KMS-11 (cell line): Measurements from ENCODE around the gene RAET1L.

Experiments used
- H2AFZ ChIP-seq: fragments of 200-600 bp; sonication (generic); 2 replicates; pipeline ENCODE4 v1.6.1; 2016; ENCODE audit warnings: antibody characterized with exemption, mixed run types, low read depth
- H3K27ac ChIP-seq: fragments of 200-600 bp; sonication (generic); 2 replicates; pipeline ENCODE4 v1.6.1; 2016; ENCODE audit warnings: mild to moderate bottlenecking, mixed run types
- H3K27me3 ChIP-seq: fragments of 200-600 bp; sonication (generic); 2 replicates; pipeline ENCODE4 v1.6.1; 2017; ENCODE audit warnings: mild to moderate bottlenecking, low read depth, mixed run types, moderate library complexity; ENCODE audit not compliant: insufficient read depth
- H3K36me3 ChIP-seq: fragments of 200-600 bp; sonication (generic); 2 replicates; pipeline ENCODE4 v1.6.1; 2017; ENCODE audit warnings: mild to moderate bottlenecking, mixed run types; ENCODE audit not compliant: insufficient read depth
- H3K4me1 ChIP-seq: fragments of 200-600 bp; sonication (generic); 2 replicates; pipeline ENCODE4 v1.6.1; 2016; ENCODE audit warnings: mild to moderate bottlenecking, low read depth, mixed run types; ENCODE audit not compliant: poor library complexity, severe bottlenecking
- H3K4me2 ChIP-seq: fragments of 200-600 bp; sonication (generic); 2 replicates; pipeline ENCODE4 v1.7.0; 2016; ENCODE audit warnings: mild to moderate bottlenecking, mixed run types
- H3K4me3 ChIP-seq: fragments of 200-600 bp; sonication (generic); IDR thresholded peaks from 2 replicates; pipeline ENCODE4 v1.6.1; 2017; ENCODE audit warnings: low read depth, low read length, mixed read lengths; ENCODE audit not compliant: insufficient read depth
- H3K79me2 ChIP-seq: fragments of 200-600 bp; sonication (generic); 2 replicates; pipeline ENCODE4 v1.6.1; 2016; ENCODE audit warnings: low read depth, mixed run types; ENCODE audit not compliant: insufficient read depth
- H3K9ac ChIP-seq: fragments of 200-600 bp; sonication (generic); 2 replicates; pipeline ENCODE4 v1.6.1; 2016; ENCODE audit warnings: mild to moderate bottlenecking, mixed run types
- H4K20me1 ChIP-seq: fragments of 200-600 bp; sonication (generic); 2 replicates; pipeline ENCODE4 v1.6.1; 2016; ENCODE audit warnings: mild to moderate bottlenecking, mixed run types; ENCODE audit not compliant: insufficient read depth
- CTCF ChIP-seq: fragments of 200-600 bp; sonication (generic); conservative IDR thresholded peaks from 2 replicates; pipeline ENCODE4 v1.6.1; 2017; ENCODE audit warnings: low read depth, mild to moderate bottlenecking, antibody characterized with exemption, low read length, moderate library complexity, mixed read lengths

RAET1L gene

DNA sequence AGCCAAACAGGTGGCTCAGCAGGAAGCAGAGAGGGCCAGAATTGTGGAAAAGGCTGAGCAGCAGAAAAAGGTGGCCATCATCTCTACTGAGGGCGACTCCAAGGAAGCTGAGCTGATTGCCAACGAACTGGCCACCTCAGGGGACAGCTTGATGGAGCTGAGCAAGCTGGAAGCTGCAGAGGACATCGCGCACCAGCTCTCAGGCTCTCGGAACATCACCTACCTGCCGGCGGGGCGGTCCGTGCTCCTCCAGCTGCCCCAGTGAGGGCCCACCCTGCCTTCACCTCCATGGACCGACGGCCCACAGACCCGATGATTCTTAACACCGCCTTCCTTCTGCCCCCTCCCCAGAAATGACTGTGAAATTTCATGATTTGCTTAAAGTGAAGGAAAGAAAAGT lies 17.8 kb upstream of the RAET1L start:
- Histone ChIP-seq H2AFZ (no peak overlapping the region), H3K4me3 (no peak overlapping the region), H3K4me2 (no peak overlapping the region), H3K9ac (no peak overlapping the region), H3K79me2 (no peaks in the 10 kb centered on the region), H3K27me3 (no peaks in the 10 kb centered on the region), H3K4me1 (no peaks in the 10 kb centered on the region), H3K27ac (no peak overlapping the region), H3K36me3 (no peaks in the 10 kb centered on the region), H4K20me1 (no peaks in the 10 kb centered on the region)
- TF ChIP-seq CTCF = no peak

DNA sequence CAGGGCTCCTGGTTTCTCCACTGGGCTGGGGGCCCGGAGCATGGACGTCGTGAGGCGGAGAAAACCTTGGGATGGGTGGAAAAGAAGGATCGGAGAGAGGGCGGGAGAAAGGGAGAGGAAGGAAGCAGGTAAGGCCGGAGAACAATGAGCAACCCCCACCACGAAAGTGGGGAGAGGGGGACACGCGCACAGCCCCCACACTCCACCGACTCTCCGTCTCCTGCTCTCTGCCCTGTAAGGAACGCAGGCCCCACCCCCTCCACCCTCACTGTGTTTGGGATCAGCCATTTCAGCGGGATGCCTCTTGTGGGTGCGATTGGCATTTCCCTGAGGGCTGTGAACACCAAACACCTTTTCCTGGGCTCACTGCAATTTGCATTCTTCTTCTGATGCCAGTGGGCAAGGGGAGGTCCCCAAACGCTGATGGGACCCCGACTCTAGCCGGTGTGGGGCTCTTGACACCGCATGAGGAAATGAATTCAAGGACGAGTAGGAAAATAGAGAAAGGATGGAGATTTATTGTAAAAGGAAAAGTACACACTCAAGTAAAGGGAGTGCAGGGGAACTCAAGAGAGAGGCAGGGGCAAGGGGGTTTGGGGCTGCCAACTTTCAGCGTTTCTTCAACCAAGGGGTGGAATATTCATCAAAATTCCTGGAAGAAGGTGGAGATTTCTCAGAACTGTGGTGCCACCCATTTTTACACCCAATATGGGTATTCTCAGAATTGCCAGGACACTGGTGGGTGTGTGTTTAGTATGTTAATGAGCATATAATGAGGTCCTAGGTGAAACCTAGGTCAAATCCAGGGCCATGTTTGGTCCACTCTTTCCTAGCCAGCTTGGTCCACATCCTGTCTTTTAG lies 13.1 kb upstream of the RAET1L start:
- H2AFZ ChIP-seq = no peak overlapping the region
- H3K4me3 ChIP-seq = no peak overlapping the region
- no peaks in the 10 kb centered on the region for H3K36me3 ChIP-seq
- H3K27me3 ChIP-seq = no peaks in the 10 kb centered on the region
- no peaks in the 10 kb centered on the region for H3K4me1 ChIP-seq
- no peaks in the 10 kb centered on the region for H3K79me2 ChIP-seq
- H3K9ac ChIP-seq = no peak overlapping the region
- no peak overlapping the region for H3K4me2 ChIP-seq
- TF ChIP-seq CTCF = no peak
- no peaks in the 10 kb centered on the region for H4K20me1 ChIP-seq
- no peak overlapping the region for H3K27ac ChIP-seq

DNA sequence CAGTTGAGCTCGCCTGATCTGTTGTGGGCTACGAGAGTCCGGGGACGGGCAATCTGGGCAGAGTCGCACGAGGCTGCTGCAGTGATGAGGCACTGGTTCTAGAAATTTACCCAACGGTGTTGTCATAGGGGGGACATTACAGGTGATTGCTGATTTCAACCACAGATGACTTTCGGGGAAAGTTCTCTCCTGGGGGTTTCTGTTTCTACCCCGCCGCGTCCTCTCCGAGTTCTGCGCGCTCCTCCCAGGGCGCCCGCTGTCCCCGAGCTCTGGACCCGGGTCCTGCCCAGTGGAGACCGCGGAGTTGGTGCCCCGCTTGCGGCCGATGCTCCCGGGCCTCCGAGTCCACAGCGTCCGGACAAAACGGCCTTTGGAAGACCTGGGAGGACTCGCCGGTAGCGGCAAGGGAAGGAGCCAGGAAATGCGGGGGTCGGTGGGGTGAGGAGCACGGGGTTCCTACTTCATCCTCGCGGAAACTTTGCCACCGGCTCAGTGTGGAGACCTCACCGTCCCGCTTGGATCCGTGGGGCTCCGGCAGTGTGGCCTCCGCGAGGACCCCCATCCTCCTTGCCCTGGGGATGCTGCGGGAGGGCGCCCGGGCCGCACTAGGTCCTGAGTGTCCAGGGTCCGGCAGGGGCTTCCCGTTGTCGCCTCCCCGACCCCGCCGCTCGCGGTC lies 12.3 kb upstream of the RAET1L start:
- Histone ChIP-seq H3K79me2 (no peaks in the 10 kb centered on the region), H3K4me3 (no peak overlapping the region), H3K4me1 (no peaks in the 10 kb centered on the region), H3K27ac (no peak overlapping the region), H3K9ac (no peak overlapping the region), H4K20me1 (no peaks in the 10 kb centered on the region), H3K4me2 (no peak overlapping the region), H3K27me3 (no peaks in the 10 kb centered on the region), H3K36me3 (no peaks in the 10 kb centered on the region), H2AFZ (no peak overlapping the region)
- TF ChIP-seq CTCF = no peak

DNA sequence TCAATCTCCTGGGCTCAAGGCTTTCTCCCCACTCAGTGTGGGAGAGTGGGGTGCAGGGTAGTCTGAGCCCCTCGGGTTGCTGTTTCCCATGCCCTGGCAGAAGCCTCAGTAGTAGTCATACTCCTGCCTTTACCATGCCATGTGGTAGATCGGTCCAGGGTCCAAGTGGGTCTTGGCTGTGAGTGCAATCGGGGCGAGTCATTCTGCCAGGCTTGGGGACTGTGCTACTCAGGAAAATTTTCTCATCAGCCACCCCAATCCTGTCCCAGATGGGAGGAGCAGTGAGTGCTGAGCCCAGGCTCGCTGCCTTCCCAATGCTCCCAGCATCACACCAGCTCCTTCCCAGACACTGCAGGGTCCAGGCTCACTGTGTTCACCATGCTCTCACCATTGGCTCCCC lies 10.7 kb upstream of the RAET1L start:
- no peak overlapping the region for H3K4me3 ChIP-seq
- no peaks in the 10 kb centered on the region for H3K79me2 ChIP-seq
- no peak overlapping the region for H2AFZ ChIP-seq
- H4K20me1 ChIP-seq = no peaks in the 10 kb centered on the region
- no peak overlapping the region for H3K27ac ChIP-seq
- no peak for TF ChIP-seq CTCF
- no peaks in the 10 kb centered on the region for H3K36me3 ChIP-seq
- no peak overlapping the region for H3K9ac ChIP-seq
- no peaks in the 10 kb centered on the region for H3K4me1 ChIP-seq
- H3K27me3 ChIP-seq = no peaks in the 10 kb centered on the region
- no peak overlapping the region for H3K4me2 ChIP-seq
